Adrenal gland (tissue), 5 donors: ENCODE results near the gene WIPF1.

ENCODE experiments used
- CTCF ChIP-seq, 6 experiments: fragments of 450-650 bp in 4 of 6; fragments of 200-600 bp in 2 of 6; sonication (generic) in 1 of 6; IDR thresholded peaks; 1 replicate in 5 of 6; 2 replicates in 1 of 6; pipeline versions ENCODE4 v1.5.1 to v1.8.0; 2016 to 2021; ENCODE audit warnings: antibody characterized with exemption in 6 of 6, mild to moderate bottlenecking in 2 of 6, moderate library complexity in 1 of 6
- POLR2A ChIP-seq, 2 donors: fragments of 450-650 bp; IDR thresholded peaks; one replicate each; pipeline ENCODE4 v1.6.1; 2017; ENCODE audit warnings: antibody characterized with exemption in 2 of 2, mild to moderate bottlenecking in 2 of 2, moderate library complexity in 1 of 2
- donor health status: DM: no; HTN: no; CAD: no.

- no peak for TF ChIP-seq CTCF (IDR thresholded peaks at IDR 0.05)
- no peak for TF ChIP-seq POLR2A (IDR thresholded peaks at IDR 0.05)
Measured at GRCh38 chr2:174593041-174593440, 4.6 kb downstream of the WIPF1 start.
